Ovary (tissue), 3 donors: ENCODE measurements around the gene EEF1AKMT4.

ENCODE experiments used
- EP300 ChIP-seq: sonication (generic); formaldehyde crosslinking; IDR thresholded peaks from one replicate; pipeline ENCODE4 v1.6.1; 2017; ENCODE audit warnings: antibody characterized with exemption
- POLR2A ChIP-seq: fragments of 450-650 bp; IDR thresholded peaks from one replicate; pipeline ENCODE4 v1.6.1; 2017; ENCODE audit warnings: antibody characterized with exemption, mild to moderate bottlenecking, moderate library complexity
- TF ChIP-seq, protein P1 (sequence below), 3 donors: fragments of 450-650 bp in 2 of 3; fragments of 200-600 bp in 1 of 3; IDR thresholded peaks; one replicate each; pipeline versions ENCODE4 v1.5.1 to v1.8.0; 2016 to 2022; ENCODE audit warnings: antibody characterized with exemption in 3 of 3, mild to moderate bottlenecking in 1 of 3
- donor health status: DM: no; HTN: no; CAD: no.

DNA sequence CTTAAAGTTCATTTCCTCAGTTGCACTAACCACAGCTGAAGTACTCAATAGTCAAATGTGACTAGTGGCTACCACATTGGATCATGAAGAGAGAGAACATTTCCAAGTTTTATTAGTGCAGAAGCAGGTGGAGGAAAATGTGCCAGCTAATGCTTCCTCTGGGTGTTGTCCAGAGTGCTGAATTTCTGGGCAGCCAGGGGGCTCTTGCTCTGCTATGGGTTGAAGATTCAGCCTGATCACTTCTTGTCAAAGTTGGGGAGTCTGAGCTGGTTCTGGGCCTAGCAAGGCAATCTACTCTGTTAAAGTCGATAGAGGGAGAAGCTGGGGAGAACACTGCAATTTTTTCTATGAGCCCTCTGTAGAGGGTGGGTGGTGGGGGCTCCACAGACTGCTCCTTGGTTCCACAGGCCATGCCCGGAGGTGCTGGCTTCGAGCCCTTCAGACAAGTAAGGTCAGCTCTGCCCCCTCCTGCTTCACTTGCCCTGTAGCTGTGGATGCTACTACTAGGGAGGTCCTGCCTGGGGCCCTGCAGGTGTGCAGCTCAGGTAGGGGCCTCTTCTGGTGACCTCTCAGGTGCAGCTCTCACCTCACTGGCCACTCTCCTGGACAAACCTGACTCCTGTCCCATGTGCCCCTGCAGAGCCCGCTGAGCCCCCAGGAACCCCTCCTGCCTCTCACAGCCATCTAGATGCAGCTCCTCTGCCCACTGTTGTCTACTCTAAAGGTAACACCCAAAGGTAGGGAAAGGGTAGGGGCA lies 8.9 kb upstream of the EEF1AKMT4 start:
- TF ChIP-seq, protein P1, sequence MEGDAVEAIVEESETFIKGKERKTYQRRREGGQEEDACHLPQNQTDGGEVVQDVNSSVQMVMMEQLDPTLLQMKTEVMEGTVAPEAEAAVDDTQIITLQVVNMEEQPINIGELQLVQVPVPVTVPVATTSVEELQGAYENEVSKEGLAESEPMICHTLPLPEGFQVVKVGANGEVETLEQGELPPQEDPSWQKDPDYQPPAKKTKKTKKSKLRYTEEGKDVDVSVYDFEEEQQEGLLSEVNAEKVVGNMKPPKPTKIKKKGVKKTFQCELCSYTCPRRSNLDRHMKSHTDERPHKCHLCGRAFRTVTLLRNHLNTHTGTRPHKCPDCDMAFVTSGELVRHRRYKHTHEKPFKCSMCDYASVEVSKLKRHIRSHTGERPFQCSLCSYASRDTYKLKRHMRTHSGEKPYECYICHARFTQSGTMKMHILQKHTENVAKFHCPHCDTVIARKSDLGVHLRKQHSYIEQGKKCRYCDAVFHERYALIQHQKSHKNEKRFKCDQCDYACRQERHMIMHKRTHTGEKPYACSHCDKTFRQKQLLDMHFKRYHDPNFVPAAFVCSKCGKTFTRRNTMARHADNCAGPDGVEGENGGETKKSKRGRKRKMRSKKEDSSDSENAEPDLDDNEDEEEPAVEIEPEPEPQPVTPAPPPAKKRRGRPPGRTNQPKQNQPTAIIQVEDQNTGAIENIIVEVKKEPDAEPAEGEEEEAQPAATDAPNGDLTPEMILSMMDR (IDR thresholded peaks at IDR 0.05) = no peak
- TF ChIP-seq POLR2A = no peak
- no peak for TF ChIP-seq EP300
